Raji (cell line): Measurements from ENCODE around the gene STK17B.

ENCODE experiments used
- POLR2A ChIP-seq: IDR thresholded peaks from 2 replicates; pipeline ENCODE4 v1.6.1; 2011; ENCODE audit warnings: low read depth, low read length, control low read depth; ENCODE audit not compliant: insufficient read depth

Gene STK17B

GRCh38 chr2:196145256-196145655 lies 26.1 kb downstream of the STK17B start:
- TF ChIP-seq POLR2A, result no peak

DNA sequence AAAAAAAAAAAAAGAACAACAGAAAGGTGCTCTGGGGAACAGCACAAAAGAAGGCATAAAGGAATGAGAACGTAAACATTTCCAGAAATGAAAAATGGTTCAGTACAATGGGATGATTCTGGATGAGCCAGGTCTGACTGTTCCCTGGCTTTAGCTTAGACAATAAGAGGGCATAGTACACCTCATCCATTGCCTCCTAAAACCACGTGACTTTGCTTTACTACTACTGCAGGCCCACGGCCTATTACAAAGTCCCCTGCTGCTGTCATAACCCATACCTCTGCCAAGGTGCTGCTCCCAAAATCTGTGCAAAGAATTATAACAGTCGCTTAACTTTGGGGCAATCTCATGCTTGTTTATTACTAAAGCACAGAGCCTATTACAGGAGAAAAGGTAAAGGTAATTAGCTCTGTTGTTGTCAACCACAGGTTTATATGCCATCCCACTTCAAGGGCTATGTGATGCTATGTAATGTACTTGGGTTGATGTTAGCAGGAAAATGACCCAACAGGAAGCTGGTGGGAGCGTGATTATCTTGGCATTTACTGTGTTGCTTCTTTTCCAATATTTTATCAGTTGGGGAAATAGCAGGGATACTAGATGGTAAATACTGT lies 26.8 kb downstream of the STK17B start:
- no peak for TF ChIP-seq POLR2A

GRCh38 chr2:196143730-196144131 lies 27.6 kb downstream of the STK17B start:
- no peak for TF ChIP-seq POLR2A

DNA sequence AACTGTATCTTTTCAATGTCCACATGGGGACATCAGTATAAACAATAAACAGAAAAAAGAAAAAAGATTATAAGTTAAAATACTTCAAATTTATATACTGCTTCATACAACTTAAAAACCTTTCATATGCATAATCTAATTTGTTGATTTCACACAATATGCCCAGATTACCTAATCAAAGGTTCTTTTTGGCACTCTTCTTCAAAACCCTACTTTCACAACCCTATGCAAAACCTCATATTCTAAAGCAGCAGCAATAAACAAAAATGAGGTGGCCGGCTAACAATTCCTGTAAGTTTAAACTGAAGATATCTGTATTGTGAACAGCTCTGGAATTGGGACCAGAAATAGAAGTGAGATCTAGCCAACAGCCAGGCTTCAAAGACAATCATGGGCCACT lies 28.6 kb downstream of the STK17B start:
- no peak for TF ChIP-seq POLR2A

DNA sequence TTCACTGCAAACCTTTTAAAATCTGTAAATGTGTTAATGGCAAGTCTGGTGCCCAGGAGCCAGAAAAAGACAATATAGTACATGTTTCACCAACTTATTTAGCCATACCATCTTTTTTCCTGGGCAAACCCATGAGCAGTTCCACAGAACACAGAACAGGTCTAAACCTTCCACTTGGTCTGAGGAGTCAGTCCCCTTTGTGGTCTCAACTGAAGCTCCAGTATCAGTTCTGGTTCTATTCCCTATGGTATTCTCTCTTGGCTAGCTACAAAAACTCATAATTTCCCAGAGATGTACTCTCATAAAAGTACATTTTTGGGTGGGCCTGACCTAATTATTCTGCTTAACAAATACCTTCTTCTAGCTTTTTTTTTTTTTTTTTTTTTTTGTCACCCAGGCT lies 31.2 kb downstream of the STK17B start:
- TF ChIP-seq POLR2A, result no peak

DNA sequence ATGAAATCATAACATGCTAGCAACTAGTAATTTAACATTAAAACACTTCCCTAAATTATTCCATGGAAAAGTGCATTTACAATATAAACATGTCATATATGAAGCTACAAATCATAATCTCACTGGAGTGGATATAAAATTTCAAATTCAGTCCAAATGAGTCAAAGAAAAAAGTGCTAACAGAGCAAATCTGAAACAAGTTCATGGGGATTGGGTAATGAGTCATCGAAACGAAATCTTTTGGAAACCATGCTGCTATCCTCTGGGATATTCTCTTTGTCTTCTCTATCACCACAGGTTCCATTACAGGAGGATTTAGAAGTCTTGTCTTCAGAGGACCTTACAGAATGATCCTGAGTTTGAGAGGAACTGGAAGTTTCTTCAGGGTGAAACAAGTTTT lies 34.1 kb downstream of the STK17B start:
- no peak for TF ChIP-seq POLR2A

DNA sequence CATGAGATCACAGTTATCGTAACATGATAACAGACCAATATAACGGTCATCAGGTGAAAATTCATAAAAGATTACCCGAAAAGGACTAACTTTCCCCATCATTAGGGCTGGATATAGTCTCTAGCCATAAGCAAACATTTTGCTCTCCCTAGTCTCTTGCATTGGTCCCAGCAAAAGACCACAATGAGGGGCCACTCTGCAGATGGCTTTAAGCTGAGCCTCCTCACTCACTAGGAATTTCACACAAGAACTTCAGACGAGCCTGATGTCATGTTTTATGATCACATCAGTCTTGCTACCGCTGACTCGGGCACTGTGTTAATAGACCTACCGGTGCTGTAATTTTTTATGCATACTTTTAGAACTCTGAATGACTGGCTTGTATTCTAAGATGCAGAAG lies 35.2 kb downstream of the STK17B start:
- TF ChIP-seq POLR2A, result no peak

- no peak for TF ChIP-seq POLR2A
These were observed 39.1 kb downstream of the STK17B start for GRCh38 chr2:196131949-196132925.

DNA sequence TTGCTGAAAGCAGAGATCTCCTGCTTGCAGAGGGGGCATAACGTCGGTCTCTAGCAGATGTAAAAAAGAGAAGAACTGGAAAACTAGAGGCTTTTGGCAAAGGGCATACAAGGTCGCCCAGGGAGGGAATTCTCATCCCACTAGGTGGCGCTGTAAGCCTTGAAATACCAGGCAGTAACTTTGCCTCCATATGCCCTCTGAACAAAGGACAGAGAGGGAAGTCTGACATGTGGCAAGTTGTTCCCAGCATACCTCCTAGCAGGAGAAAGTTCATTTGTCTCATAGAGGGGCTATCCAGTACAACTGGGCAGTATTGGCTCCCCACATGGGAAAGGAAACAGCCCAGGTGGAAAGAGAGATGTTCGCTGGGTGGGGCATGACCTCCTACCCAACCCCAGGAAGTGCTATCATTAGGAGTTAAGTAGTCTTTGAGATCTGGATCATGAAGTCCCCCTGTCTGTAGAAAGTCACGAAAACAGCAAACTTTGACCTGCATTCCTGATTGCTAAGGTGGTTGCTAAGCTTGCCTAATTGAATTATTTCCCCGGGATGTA lies 39.9 kb downstream of the STK17B start:
- no peak for TF ChIP-seq POLR2A

DNA sequence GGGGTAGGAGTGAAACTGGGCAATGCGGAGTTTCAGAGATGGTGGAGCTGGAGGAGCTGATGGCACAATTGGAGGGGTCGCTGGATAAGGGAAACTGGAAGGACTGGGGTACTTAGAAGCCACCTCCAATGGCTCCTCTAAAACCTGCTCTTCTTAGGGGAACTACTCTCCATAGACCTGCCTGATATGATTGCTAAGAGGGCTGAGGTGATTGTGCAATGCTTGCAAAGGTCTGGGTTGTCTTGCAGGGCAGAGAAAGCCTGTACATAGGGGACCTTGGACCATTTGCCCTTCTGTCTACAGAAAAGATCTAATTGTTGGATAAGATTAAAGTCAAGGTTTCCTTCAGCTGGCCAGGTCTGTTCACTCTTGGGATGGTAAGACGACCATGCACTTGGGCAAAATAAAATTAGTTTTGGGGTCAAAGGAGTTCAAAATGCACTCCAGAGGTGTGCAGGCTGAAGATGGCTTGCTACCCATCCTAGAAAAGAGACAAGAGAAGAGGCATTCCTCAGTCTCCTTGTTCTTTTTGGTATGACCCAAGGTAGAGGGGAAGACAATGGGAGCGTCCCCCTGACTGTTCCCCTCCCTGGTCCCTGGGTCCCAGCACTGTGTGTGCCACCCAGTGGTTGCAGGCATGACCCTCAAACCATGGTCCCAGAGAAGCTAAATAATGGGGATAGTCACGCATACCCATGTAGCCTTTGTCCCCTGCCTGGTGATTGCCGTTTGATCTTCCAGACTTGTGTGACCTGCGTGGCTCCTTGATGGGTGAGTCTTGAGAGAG lies 41.1 kb downstream of the STK17B start:
- TF ChIP-seq POLR2A, result no peak

DNA sequence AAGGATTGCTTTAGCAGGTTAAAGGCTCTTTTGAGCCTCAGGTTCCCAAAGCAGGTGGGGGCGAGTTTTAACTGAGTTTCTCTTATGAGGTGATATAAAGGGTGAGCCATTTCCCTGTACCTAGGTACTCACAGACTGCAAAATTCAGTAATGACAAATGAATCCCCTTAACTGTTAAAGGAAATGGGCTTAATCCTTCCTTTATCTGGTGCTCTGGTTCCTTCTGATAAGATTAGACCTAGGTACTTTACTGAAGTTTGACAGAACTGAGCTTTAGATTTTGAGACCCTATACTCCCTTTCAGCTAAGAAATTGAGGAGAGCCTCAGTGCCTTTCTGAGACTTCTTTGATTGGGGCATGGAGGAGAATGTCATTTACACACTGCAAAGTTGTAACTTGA lies 42.6 kb downstream of the STK17B start:
- no peak for TF ChIP-seq POLR2A

GRCh38 chr2:196125596-196125995 lies 45.8 kb downstream of the STK17B start:
- no peak for TF ChIP-seq POLR2A

- no peak for TF ChIP-seq POLR2A
These were observed 47.6 kb downstream of the STK17B start for GRCh38 chr2:196123679-196124373.

- no peak for TF ChIP-seq POLR2A
These were observed 51.5 kb downstream of the STK17B start for GRCh38 chr2:196119926-196120325.
